ENCODE results near the gene ENTREP1. TPM values are rescaled to one million over a fixed set of nuclear protein-coding genes. Genes with fewer than 3 reads are reported as not detected.
"Not testable (repeated sequence)": the region's sequence is repeated elsewhere in the genome, so short reads cannot be mapped to it uniquely, and the experiment has no call there.

Gene ENTREP1
- total RNA-seq, 1 donor from 2014 or later = 14.6 TPM

DNA sequence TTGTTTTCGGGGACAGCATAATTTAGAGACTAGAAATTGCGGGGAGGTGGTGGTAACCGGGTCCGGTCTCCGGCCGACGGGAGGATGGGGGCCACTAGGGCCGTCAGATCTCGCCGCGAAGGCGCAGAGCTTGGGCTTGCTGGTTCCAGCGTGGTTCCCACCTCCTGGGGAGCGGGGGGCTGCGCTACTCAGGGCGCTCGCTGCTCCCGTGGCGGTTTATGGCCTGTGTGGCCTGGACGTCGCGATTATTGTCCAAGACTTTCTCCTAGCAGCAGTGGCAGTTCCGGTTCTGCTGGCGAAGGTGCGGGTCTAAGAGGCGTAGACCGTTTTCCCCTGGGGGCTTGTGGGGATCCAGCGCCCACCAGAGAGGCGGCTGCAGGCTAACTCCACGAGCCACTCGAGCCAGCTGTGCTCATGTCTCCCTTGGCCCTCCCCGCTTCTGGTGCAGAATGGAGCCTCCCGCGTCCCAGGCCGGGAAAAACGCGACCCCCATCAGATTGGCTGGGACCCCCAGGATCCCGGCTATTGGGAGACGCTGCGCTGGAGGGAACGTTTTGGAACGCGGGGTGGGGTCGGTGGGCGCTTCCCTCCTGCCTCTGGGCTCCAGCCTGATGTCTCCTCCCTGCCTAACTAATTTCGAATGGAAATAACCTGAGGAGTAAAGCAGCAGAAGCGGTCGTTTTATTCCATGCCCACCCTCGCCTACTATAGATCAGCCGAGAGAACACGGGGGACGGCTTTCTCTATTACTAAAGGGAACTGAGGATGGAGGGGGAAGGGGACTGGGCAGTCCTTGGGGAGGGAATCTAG lies 87.1 kb downstream of the ENTREP1 start:
- peak; percentile 34 for DNase-seq (ENCODE audit: low spot score)

DNA sequence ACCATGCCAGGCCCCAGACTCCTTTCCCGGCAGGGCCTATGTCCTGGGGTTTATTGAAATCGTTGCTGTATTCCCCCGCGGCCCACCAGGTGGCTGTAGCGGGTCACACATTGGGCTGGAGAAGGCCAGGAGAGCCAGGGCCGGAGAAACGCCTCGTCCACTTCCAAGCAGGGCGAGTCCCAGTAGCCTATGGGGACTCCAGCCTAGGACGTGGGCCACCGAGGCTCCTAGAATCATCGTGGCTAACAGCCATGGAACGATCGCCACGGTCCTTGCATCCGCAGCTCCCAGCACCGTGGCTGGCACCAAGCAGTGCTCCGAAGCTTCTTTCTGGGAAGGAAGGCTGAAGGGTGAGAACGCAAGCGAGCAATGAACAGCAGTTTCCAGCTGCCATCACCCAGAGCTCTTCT lies 87.7 kb downstream of the ENTREP1 start:
- DNase-seq (ENCODE audit: low spot score) = peak; percentile 69

DNA sequence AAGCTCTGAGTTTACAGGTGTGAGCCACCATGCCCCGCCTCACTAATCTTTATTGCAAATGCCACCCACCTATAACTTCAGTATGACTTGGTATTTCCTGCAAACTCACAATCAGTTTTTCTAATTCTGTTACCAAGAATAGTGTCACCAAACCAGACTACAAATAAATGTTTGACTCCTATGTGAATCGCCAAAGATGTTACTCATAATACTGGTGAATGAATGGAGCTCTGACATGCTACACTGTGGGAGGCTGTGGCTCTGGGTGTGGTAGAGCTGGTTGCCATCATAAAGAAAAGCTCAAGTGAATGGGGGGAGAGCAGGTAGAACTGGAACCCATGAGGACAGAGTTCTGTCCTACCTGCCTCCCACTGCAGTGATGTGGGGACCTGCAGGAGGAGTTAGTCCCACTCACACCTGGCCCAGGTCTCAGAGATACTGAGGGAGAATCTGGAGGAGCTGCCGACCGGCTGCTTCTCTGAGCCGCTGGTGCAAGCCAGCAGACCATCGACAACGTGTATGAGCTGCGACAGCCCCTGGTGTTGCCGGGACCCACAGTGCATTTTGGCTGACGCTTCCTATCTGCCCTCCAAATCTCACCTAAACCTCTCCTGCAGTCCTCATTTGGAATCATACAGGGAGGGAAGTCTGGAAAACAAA lies 95.7 kb downstream of the ENTREP1 start:
- DNase-seq (ENCODE audit: low spot score) = no peak

DNA sequence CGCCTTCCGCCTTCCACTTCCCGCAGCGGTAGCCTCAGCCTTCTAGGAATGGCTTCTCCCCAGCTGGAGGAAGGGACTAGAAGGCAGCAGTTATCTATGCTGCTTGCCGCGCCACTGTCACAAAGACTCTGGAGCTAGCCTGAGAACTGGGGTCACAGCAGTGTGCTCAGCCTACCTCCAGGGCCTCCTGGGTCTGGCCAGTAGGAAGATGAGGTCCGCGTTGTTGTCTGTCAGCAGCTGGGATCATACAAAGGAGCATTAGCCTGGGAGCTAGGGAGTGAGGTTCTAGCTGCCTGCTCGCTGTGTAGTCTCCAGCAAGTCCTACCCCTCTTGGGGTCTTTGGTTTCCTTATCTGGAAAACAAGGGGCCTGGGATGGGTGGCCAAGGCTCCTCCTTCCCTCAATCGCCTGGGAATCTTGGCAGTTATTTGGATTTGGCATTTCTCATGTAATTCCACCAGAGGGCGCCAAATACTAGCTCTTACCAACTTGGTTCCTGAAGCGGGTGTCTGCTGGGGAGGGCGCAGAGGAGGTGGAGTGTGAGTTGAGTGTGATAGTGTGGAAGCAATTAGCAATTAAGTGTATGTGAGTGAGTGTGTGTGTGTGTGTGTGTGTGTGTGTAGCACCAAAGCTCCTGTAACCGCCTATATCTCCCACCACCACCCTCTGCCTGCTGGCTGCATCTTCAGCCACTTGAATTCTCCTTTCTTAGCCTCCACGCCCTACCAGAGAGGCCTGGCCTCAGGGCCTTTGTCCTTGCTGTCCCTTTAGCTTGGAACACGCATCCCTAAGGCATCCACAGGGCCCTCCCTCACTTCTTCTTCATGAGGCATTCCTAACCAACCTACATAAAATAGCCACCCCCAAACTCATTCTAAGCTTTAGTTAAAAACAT lies 97.1 kb downstream of the ENTREP1 start:
- DNase-seq (ENCODE audit: low spot score) = peak; percentile 56

DNA sequence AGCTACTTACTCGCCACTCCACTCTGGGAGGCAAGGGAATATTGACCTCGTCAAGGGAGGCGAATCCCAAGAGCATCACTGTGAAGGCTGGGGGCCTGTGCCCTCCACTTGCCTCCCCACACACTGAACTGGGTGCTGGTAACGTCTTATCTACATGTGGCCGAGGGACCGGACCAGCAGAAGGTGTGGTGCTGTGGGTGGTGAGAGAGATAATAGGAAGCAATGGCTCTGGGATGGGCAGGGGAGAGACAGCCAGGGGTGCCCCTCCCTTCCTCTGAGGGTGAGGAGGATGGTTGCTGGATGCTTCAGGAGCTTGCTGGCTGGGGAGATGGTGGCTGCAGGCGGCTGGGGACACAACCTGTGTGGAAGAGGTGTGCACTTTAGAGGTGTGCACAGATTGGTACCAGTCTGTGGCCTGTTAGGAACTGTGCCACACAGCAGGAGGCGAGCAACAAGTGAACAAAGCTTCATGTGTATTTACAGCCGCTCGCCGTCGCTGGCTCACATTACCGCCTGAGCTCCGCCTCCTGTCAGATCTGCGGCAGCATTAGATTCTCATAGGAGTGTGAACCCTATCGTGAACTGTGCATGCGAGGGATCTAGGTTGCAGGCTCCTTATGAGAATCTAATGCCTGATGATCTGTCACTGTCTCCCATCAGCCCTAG lies 100.3 kb downstream of the ENTREP1 start:
- DNase-seq (ENCODE audit: low spot score) = no peak

DNA sequence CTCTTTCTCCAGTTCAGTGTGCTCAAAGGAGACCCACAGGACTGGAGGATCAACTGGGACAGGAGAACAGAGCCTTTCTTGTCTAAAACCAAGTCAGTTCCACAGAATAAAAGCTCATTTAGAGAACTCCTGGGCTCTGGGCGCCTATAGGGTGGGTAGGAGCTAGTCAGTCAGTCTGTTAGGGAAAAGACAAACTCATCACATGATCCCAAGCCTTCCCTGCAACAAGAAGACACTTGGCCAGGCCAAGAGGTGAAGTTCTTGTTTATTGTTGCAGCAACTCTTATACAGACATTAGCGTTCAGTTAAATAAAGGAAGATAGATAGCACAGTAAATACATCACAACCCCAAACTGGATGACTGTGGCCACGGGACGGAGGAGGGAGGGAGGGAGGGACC lies 102.3 kb downstream of the ENTREP1 start:
- DNase-seq (ENCODE audit: low spot score) = no peak

DNA sequence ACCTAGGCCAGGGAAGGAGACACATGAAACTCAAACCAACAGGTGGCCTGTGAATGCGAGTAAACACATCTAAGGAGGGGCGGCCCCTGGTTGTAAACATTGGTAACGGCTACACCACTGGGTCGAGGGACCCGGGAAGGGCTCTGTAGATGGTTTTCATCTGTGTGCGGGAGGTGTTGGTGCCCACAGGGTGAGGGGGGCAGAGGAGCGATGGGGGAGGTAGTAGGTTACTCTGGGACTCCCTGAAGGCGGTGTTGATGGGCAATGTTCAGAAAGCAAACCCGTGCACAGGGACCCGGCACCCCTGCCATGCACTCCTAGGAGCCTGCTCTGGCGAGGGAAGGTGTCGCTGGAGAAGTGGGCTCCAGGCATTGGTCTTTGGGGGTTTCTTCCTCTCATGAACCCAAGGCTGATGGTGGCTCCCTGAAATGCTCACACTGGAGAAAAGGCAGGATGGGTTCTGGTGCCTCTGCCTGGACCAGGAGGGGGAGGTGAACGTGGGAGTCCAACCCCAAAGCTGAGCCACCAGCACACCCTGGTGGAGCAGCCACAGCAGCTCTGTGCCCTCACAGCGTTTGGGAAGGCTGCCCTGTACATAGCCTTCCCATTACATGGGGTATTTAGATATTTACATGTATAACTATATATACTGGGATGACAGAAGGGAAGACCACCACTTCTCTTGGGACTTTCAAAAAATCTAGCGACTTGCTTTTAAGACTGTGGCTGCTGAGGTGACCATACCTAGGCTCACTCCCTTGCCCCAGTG lies 103.2 kb downstream of the ENTREP1 start:
- no peak for DNase-seq (ENCODE audit: low spot score)

DNA sequence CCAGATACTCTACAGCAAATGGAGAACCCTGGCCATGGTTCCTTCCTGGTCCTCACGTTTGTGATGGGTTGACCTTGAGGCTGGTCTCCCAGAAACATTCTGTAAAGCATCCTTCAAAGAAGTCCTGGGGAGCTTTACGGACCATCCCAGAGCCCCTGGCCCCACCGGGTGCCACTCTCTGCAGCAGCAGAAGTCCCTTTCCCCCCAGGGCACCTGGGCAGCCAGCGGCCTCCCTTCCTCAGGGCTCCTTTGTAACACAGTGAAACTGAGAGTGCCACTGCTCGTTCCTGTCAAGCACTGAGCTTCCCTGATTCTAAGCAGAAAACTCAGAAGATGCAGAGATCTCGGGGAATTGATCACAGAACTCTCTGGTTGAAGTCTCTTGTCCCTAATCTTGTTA lies 104.3 kb downstream of the ENTREP1 start:
- no peak for DNase-seq (ENCODE audit: low spot score)

DNA sequence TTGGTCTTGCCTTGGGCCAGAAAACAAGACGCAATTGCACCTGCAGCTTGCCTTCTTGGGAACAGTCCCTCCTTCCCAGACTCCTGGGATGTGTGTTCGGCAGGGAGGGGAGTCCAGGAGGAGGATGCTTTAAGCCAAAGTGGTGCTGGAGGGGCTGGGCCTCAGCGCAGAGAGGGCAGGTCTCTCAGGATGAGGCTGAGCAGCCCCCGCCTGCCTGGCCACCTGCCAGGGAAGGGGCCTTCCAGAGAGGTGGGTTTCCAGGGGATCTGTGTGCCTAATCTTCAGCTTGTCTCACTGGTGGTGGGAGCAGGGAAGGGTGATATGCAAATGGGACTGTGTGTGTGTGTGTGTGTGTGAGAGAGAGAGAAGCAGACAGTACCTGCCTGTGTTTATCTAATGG lies 105.2 kb downstream of the ENTREP1 start:
- DNase-seq (ENCODE audit: low spot score) = no peak

DNA sequence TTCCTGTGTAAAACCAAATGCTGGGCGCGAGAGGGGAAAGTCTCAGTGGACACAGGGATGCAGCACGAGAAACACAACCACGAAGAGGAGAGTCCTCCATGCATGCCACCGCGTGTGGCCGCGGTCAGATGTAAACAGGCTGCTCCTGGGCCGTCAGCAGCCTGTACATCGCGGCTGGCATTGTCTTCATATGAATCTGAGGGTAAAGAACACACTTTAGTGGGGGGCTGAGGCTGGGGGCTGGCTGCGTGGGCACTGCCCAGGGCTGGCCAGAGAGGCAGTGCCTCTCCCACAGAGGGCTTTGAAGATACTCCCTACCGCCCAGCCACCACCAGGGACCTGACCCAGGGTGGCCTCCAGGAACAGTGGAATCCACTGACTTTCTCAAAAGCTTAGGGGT lies 106.2 kb downstream of the ENTREP1 start:
- DNase-seq (ENCODE audit: low spot score) = no peak

DNA sequence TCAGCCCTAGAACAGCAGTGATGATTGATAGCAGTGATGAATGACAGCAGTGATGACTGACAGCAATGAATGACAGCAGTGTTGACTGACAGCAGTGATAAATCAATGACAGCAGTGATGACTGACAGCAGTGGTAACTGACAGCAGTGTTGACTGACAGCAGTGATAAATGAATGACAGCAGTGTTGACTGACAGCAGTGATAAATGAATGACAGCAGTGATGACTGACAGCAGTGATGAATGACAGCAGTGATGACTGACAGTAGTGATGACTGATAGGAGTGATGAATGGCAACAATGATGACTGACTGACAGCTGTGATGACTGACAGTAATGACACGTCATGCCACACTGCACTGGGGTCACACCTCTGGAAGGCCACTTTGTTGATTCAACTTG lies 106.8 kb downstream of the ENTREP1 start:
- DNase-seq (ENCODE audit: low spot score) = no peak

DNA sequence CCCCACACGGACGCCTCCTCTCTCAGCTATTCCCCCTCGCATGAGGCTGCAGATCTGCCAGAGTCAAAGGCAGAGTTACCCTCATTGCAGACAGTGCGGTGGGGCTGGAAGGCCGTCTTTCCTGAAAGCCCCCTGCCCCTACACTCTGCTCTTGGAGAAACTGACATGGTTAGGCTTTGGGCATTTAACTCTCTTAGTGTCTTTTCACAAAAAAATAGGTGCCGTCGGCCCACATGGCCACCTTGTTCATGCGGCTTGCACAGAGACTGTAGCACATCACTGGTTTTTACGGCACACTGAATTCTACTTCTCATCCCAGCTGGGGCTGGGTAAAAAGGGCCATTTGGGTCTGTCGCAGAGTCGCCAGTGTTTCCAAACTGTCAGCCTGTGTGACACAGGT lies 107.6 kb downstream of the ENTREP1 start:
- no peak for DNase-seq (ENCODE audit: low spot score)

DNA sequence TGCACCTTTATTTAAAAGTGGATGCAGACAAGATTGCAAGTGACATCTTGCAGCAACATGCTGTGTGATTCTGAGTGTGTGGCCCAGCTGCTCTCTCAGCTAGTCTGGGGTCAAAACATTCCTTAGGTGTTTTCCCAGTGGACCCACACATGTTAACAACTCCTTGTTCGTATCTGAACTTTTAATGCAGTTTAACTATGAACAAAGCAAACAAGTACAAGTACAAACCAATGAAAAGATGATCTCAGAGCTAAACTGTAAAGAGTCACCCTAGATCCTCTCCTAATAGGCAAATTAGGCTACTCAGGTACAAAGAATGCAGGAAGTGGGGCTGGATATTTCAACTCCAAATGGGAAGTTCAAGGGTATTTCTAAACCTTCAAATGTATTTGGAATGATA lies 108.4 kb downstream of the ENTREP1 start:
- no peak for DNase-seq (ENCODE audit: low spot score)

DNA sequence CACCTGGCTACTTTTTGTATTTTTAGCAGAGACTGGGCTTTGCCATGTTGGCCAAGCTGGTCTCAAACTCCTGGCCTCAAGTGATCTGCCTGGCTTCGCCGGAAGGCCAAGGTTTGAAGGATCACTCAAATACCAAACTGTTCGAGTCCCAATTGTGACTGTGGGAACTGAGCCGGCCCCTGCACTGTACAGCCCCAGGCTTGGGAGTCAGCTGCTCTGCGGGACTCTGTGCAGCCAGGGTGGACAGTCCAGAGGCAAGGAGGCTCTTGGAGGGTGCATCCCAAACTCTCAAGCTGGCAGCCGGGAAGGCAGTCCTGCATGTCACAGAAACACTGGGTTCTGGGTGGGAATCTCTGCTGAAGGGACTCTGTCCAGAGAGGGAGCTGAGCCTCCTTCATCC lies 109.0 kb downstream of the ENTREP1 start:
- DNase-seq (ENCODE audit: low spot score) = no peak

DNA sequence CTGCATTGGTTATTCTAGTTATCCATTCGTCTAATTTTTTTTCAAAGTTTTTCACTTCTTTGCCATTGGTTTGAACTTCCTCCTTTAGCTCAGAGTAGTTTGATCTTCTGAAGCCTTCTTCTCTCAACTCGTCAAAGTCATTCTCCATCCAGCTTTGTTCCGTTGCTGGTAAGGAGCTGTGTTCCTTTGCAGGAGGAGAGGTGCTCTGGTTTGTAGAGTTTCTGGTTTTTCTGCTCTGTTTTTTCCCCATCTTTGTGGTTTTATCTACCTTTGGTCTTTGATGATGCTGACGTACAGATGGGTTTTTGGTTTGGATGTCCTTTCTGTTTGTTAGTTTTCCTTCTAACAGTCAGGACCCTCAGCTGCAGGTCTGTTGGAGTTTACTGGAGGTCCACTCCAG lies 114.6 kb downstream of the ENTREP1 start:
- not testable (repeated sequence) for DNase-seq (ENCODE audit: low spot score)

DNA sequence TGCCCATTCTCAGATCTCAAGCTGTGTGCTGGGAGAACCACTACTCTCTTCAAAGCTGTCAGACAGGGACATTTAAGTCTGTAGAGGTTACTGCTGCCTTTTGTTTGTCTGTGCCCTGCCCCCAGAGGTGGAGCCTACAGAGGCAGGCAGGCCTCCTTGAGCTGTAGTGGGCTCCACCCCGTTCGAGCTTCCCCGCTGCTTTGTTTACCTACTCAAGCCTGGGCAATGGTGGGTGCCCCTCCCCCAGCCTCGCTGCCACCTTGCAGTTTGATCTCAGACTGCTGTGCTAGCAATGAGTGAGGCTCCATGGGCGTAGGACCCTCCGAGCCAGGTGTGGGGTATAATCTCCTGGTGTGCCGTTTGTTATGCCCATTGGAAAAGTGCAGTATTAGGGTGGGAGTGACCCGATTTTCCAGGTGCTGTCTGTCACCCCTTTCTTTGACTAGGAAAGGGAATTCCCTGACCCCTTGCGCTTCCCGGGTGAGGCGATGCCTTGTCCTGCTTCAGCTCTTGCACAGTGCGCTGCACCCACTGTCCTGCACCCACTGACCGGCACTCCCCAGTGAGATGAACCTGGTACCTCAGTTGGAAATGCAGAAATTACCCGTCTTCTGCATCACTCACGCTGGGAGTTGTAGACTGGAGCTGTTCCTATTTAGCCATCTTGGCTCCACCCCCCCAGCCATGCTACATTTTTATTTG lies 115.4 kb downstream of the ENTREP1 start:
- peak; percentile 47 for DNase-seq (ENCODE audit: low spot score)
